ENCODE measurements around the gene TRIAP1. TPM values are rescaled to one million over a fixed set of nuclear protein-coding genes. Genes with fewer than 3 reads are reported as not detected.

The TRIAP1 gene
- total and polyA plus RNA-seq, 7 experiments from 2014 or later, result 15.9 to 55.1 (median 29.3) TPM

GRCh38 chr12:120413901-120414695, 32.1 kb downstream of the TRIAP1 start:
- DNase-seq (no peak), ATAC-seq (no peak)
- Mint-ChIP-seq H3K9me3 (no peaks in the 10 kb centered on the region), H3K36me3 (no peaks in the 10 kb centered on the region), H3K4me3 (no peak overlapping the region), H3K4me1 (no peaks in the 10 kb centered on the region), H3K27me3 (peaks cover 0 to 12% (median 5%) of the 10 kb centered on the region in 5 donors), H3K27ac (peak overlapping the region in 1 of 9 donors; percentile 36)
- Histone ChIP-seq H3K4me3 (ENCODE audit: low read length) (no peak overlapping the region), H3K27ac (ENCODE audit: low read depth, low read length) (no peak overlapping the region), H3K4me1 (ENCODE audit: control insufficient read depth in 2 of 2, insufficient read depth in 2 of 2, low read length in 2 of 2) (no peaks in the 10 kb centered on the region), H3K36me3 (ENCODE audit: control insufficient read depth in 2 of 3, insufficient read depth in 3 of 3, low read length in 3 of 3) (no peaks in the 10 kb centered on the region), H3K9me3 (ENCODE audit: control insufficient read depth in 2 of 3, low read length in 3 of 3) (no peaks in the 10 kb centered on the region), H3K27me3 (ENCODE audit: control insufficient read depth in 2 of 2, insufficient read depth in 2 of 2, low read length in 2 of 2) (no peaks in the 10 kb centered on the region)
- CTCF ChIA-PET, result no interaction called here
- intact Hi-C loops (cut with micrococcal nuclease), result no loop called here
- POLR2A ChIA-PET, result no interaction called here

DNA sequence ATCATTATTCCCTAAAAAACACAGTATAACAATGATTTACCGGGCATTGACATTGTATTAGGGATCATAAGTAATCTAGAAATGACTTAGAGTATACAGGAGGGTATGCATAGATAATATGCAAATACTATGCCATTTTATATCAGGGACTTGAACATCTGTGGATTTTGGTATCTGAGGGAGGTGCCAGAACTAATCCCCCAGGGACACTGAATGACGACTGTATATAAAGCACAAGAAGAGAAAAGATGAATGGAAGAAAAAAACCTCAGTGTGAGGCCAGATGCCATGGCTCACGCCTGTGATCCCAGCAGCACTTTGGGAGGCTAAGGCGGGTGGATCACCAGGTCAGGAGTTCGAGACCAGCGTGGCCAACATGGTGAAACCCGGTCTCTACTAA, 33.8 kb downstream of the TRIAP1 start:
- no peak for DNase-seq
- no peaks in the 10 kb centered on the region for H3K9me3 Mint-ChIP-seq
- H3K27me3 Mint-ChIP-seq, result peaks cover 0 to 9% (median 5%) of the 10 kb centered on the region in 5 donors
- Histone ChIP-seq H3K4me3 (ENCODE audit: low read length) (no peak overlapping the region), H3K27ac (ENCODE audit: low read depth, low read length) (no peak overlapping the region), H3K27me3 (ENCODE audit: control insufficient read depth in 2 of 2, insufficient read depth in 2 of 2, low read length in 2 of 2) (no peaks in the 10 kb centered on the region), H3K4me1 (ENCODE audit: control insufficient read depth in 2 of 2, insufficient read depth in 2 of 2, low read length in 2 of 2) (no peaks in the 10 kb centered on the region), H3K36me3 (ENCODE audit: control insufficient read depth in 2 of 3, insufficient read depth in 3 of 3, low read length in 3 of 3) (no peaks in the 10 kb centered on the region), H3K9me3 (ENCODE audit: control insufficient read depth in 2 of 3, low read length in 3 of 3) (no peaks in the 10 kb centered on the region)
- intact Hi-C loops (cut with micrococcal nuclease), result no loop called here
- no peak overlapping the region for H3K27ac Mint-ChIP-seq
- H3K4me1 Mint-ChIP-seq, result no peaks in the 10 kb centered on the region
- CTCF ChIA-PET, result no interaction called here
- no peak overlapping the region for H3K4me3 Mint-ChIP-seq
- POLR2A ChIA-PET, result no interaction called here
- H3K36me3 Mint-ChIP-seq, result no peaks in the 10 kb centered on the region
- no peak for ATAC-seq

GRCh38 chr12:120408771-120409170, 37.4 kb downstream of the TRIAP1 start:
- H3K9me3 ChIP-seq (ENCODE audit: control insufficient read depth in 2 of 3, low read length in 3 of 3), result no peaks in the 10 kb centered on the region
- no peaks in the 10 kb centered on the region for H3K4me1 ChIP-seq (ENCODE audit: control insufficient read depth in 2 of 2, insufficient read depth in 2 of 2, low read length in 2 of 2)
- DNase-seq (no peak), ATAC-seq (no peak)
- intact Hi-C loops (cut with micrococcal nuclease), result no loop called here
- H3K36me3 ChIP-seq (ENCODE audit: control insufficient read depth in 2 of 3, insufficient read depth in 3 of 3, low read length in 3 of 3), result no peaks in the 10 kb centered on the region
- no peak overlapping the region for H3K27ac ChIP-seq (ENCODE audit: low read depth, low read length)
- no peaks in the 10 kb centered on the region for H3K36me3 Mint-ChIP-seq
- ChIA-PET POLR2A (no interaction called here), CTCF (no interaction called here)
- H3K27ac Mint-ChIP-seq, result no peak overlapping the region
- no peaks in the 10 kb centered on the region for H3K9me3 Mint-ChIP-seq
- H3K4me3 Mint-ChIP-seq, result no peak overlapping the region
- H3K27me3 Mint-ChIP-seq, result peaks cover 0 to 5% (median 3%) of the 10 kb centered on the region in 5 donors
- peaks cover 0 to 3% (median 0%) of the 10 kb centered on the region in 7 donors for H3K4me1 Mint-ChIP-seq
- H3K4me3 ChIP-seq (ENCODE audit: low read length), result no peak overlapping the region
- H3K27me3 ChIP-seq (ENCODE audit: control insufficient read depth in 2 of 2, insufficient read depth in 2 of 2, low read length in 2 of 2), result no peaks in the 10 kb centered on the region

- Mint-ChIP-seq H3K4me1 (peaks cover 0 to 3% (median 0%) of the 10 kb centered on the region in 7 donors), H3K36me3 (no peaks in the 10 kb centered on the region), H3K27ac (no peak overlapping the region), H3K9me3 (no peaks in the 10 kb centered on the region), H3K27me3 (peaks cover 0 to 11% (median 2%) of the 10 kb centered on the region in 5 donors), H3K4me3 (no peak overlapping the region)
- Histone ChIP-seq H3K27ac (ENCODE audit: low read depth, low read length) (no peak overlapping the region), H3K27me3 (ENCODE audit: control insufficient read depth in 2 of 2, insufficient read depth in 2 of 2, low read length in 2 of 2) (no peaks in the 10 kb centered on the region), H3K4me1 (ENCODE audit: control insufficient read depth in 2 of 2, insufficient read depth in 2 of 2, low read length in 2 of 2) (no peaks in the 10 kb centered on the region), H3K36me3 (ENCODE audit: control insufficient read depth in 2 of 3, insufficient read depth in 3 of 3, low read length in 3 of 3) (no peaks in the 10 kb centered on the region), H3K4me3 (ENCODE audit: low read length) (no peak overlapping the region), H3K9me3 (ENCODE audit: control insufficient read depth in 2 of 3, low read length in 3 of 3) (no peaks in the 10 kb centered on the region)
- no peak for DNase-seq
- ChIA-PET POLR2A (no interaction called here), CTCF (no interaction called here)
- intact Hi-C loops (cut with micrococcal nuclease), result no loop called here
- no peak for ATAC-seq
Measured at GRCh38 chr12:120406553-120406952, 39.6 kb downstream of the TRIAP1 start.

DNA sequence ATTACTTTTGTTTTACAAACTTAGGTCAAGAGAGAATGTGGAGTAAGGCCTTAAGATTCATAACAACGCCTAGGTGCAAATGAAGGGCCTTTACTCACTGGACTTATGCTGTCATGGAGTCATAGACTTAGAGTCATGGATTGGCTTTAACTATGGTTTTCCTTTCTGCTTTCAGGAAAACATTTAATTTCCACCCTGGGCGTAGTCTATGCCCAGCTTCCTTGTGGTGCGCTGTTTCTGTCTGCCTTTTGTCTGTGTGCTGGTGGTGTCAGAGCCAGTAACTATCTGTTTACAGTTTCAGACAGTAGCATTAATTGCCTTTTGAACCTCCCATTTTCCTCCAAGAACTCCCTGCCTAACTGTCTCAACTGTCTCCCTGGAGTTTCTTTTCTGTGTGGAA, 40.1 kb downstream of the TRIAP1 start:
- Histone ChIP-seq H3K27me3 (ENCODE audit: control insufficient read depth in 2 of 2, insufficient read depth in 2 of 2, low read length in 2 of 2) (no peaks in the 10 kb centered on the region), H3K36me3 (ENCODE audit: control insufficient read depth in 2 of 3, insufficient read depth in 3 of 3, low read length in 3 of 3) (no peaks in the 10 kb centered on the region), H3K4me3 (ENCODE audit: low read length) (no peak overlapping the region), H3K9me3 (ENCODE audit: control insufficient read depth in 2 of 3, low read length in 3 of 3) (no peaks in the 10 kb centered on the region), H3K4me1 (ENCODE audit: control insufficient read depth in 2 of 2, insufficient read depth in 2 of 2, low read length in 2 of 2) (no peaks in the 10 kb centered on the region), H3K27ac (ENCODE audit: low read depth, low read length) (no peak overlapping the region)
- Mint-ChIP-seq H3K27ac (no peak overlapping the region), H3K27me3 (peaks cover 0 to 11% (median 2%) of the 10 kb centered on the region in 5 donors), H3K4me3 (no peak overlapping the region), H3K4me1 (peaks cover 0 to 3% (median 0%) of the 10 kb centered on the region in 7 donors), H3K9me3 (no peaks in the 10 kb centered on the region), H3K36me3 (no peaks in the 10 kb centered on the region)
- ChIA-PET POLR2A (no interaction called here), CTCF (no interaction called here)
- intact Hi-C loops (cut with micrococcal nuclease), result no loop called here
- DNase-seq (no peak), ATAC-seq (no peak)

DNA sequence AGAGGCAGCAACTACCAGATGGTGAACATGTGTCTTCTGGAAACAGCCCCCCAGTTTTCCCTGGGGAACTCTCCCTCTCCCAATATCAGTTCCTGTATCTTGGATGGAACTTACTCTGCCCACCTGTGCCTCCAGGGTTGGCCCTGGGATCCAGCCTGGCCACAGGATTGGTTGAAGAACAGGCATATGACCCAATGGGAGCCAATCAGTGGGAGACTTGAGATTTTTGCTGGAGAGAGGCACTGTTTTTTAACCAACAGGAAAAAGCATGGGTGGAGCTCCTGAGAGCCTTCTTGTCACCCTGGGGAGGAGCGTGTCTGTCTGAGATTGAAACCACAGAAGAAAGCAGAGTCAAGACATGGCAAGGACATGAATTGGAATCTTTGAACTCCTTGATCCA, 41.9 kb downstream of the TRIAP1 start:
- POLR2A ChIA-PET, result no interaction called here
- Mint-ChIP-seq H3K27me3 (peaks cover 4 to 24% (median 11%) of the 10 kb centered on the region in 5 donors), H3K27ac (no peak overlapping the region), H3K4me1 (peaks cover 0 to 3% (median 0%) of the 10 kb centered on the region in 7 donors), H3K9me3 (no peaks in the 10 kb centered on the region), H3K4me3 (no peak overlapping the region), H3K36me3 (no peaks in the 10 kb centered on the region)
- ATAC-seq, result no peak
- Histone ChIP-seq H3K27ac (ENCODE audit: low read depth, low read length) (no peak overlapping the region), H3K9me3 (ENCODE audit: control insufficient read depth in 2 of 3, low read length in 3 of 3) (no peaks in the 10 kb centered on the region), H3K4me1 (ENCODE audit: control insufficient read depth in 2 of 2, insufficient read depth in 2 of 2, low read length in 2 of 2) (no peaks in the 10 kb centered on the region), H3K36me3 (ENCODE audit: control insufficient read depth in 2 of 3, insufficient read depth in 3 of 3, low read length in 3 of 3) (no peaks in the 10 kb centered on the region), H3K4me3 (ENCODE audit: low read length) (no peak overlapping the region), H3K27me3 (ENCODE audit: control insufficient read depth in 2 of 2, insufficient read depth in 2 of 2, low read length in 2 of 2) (no peaks in the 10 kb centered on the region)
- intact Hi-C loops (cut with micrococcal nuclease), result no loop called here
- CTCF ChIA-PET, result no interaction called here
- DNase-seq, result peak in 1 of 9 donors; percentile 8

DNA sequence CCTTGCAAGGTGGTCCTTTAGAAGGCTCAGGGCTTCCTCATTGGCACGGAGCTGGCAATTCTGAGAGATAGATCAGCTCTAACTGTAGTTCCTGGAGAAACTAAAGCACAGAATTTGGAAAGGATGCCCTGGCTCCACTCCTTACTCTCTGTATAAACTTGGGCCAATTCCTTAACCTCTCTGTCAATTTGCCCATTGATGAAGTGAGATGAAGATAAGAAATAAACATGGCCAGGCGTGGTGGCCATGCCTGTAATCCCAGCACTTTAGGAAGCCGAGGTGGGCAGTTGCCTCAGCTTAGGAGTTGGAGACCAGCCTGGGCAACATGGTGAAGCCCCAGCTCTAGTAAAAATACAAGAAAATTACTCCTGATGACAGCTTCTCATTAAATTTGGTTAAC, 42.3 kb downstream of the TRIAP1 start:
- H3K9me3 Mint-ChIP-seq, result no peaks in the 10 kb centered on the region
- CTCF ChIA-PET, result interaction anchor here (0.6 kb wide), 1 partner anchor 866 kb away, joined by 4 read pairs; no protein-coding TSS in a partner anchor
- Histone ChIP-seq H3K27me3 (ENCODE audit: control insufficient read depth in 2 of 2, insufficient read depth in 2 of 2, low read length in 2 of 2) (no peaks in the 10 kb centered on the region), H3K27ac (ENCODE audit: low read depth, low read length) (no peak overlapping the region), H3K9me3 (ENCODE audit: control insufficient read depth in 2 of 3, low read length in 3 of 3) (no peaks in the 10 kb centered on the region), H3K4me1 (ENCODE audit: control insufficient read depth in 2 of 2, insufficient read depth in 2 of 2, low read length in 2 of 2) (no peaks in the 10 kb centered on the region), H3K4me3 (ENCODE audit: low read length) (no peak overlapping the region), H3K36me3 (ENCODE audit: control insufficient read depth in 2 of 3, insufficient read depth in 3 of 3, low read length in 3 of 3) (no peaks in the 10 kb centered on the region)
- H3K4me1 Mint-ChIP-seq, result peaks cover 0 to 3% (median 0%) of the 10 kb centered on the region in 7 donors
- H3K27me3 Mint-ChIP-seq, result peaks cover 4 to 24% (median 11%) of the 10 kb centered on the region in 5 donors
- POLR2A ChIA-PET, result no interaction called here
- H3K36me3 Mint-ChIP-seq, result no peaks in the 10 kb centered on the region
- DNase-seq (no peak), ATAC-seq (no peak)
- intact Hi-C loops (cut with micrococcal nuclease), result no loop called here
- no peak overlapping the region for H3K27ac Mint-ChIP-seq
- H3K4me3 Mint-ChIP-seq, result no peak overlapping the region
